MM.1S (cell line): Measurements from ENCODE around the gene ABTB2.

Experiments used
- CTCF ChIP-seq: fragments of 300-600 bp; sonication (generic); IDR thresholded peaks from 2 replicates; pipeline ENCODE4 v1.5.1; 2016; ENCODE audit warnings: antibody characterized with exemption, low read length, mixed read lengths
- EZH2 ChIP-seq: fragments of 300-600 bp; sonication (generic); optimal IDR thresholded peaks from 2 replicates; pipeline ENCODE3; 2017; ENCODE audit warnings: low read depth, mild to moderate bottlenecking, antibody characterized with exemption, low read length, mixed read lengths

DNA sequence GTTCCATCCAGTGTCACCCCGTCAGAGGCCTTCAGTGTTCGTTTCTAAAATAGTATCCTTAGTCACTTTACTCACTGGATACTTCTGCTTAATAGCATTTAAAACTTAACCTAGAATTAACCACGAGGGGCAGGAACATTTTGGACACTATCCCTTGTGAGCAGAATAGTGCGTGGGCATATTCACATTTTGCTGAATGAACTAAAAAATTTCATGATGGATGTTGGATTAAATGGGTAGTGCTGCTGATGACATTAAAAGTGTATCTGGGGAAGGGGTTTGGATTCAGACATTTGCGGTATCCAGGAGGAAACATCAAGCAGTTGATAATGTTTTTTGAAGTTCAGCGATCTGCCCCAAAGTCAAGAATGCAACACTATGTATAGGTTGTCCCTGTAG is 253.1 kb downstream of the ABTB2 start:
- TF ChIP-seq CTCF (no peak), EZH2 (no peak)
